CD4-positive, alpha-beta T cell (primary cell): ENCODE results near the gene SLC5A5. TPM values are rescaled to one million over a fixed set of nuclear protein-coding genes. Genes with fewer than 3 reads are reported as not detected.
A peak's percentile ranks its signal among the peaks of the same experiment; 100 is the strongest.

Source experiments
- ATAC-seq: fragments of 200-7000 bp; cut with Tn5 transposase; one replicate; pipeline ENCODE4 v1.10.0; 2022; ENCODE audit warnings: mild to moderate bottlenecking; ENCODE audit not compliant: poor library complexity
- CTCF ChIA-PET: fragments of 350-600 bp; sonication (Branson Sonifier 250); formaldehyde crosslinking; loops from one replicate; lab custom pipeline; 2021; ENCODE audit warnings: antibody characterized with exemption, inconsistent platforms; lab: Charles Lee
- POLR2A ChIA-PET: fragments of 350-600 bp; sonication (Branson Sonifier 250); formaldehyde crosslinking; loops from one replicate; lab custom pipeline; 2021; ENCODE audit warnings: antibody characterized with exemption, inconsistent platforms; lab: Charles Lee
- DNase-seq, 14 experiments: peaks; one replicate each; pipeline ENCODE4 v3.0.0-alpha.2; 2013 to 2020; ENCODE audit warnings: mixed read lengths in 2 of 14
- H3K27ac ChIP-seq, 2 donors: one replicate each; pipeline versions ENCODE4 v1.5.1 to v1.7.0; 2013; ENCODE audit warnings: low read length in 2 of 2, low read depth in 1 of 2, mild to moderate bottlenecking in 1 of 2
- H3K27me3 ChIP-seq, 2 experiments: 1 replicate in 1 of 2; 2 replicates in 1 of 2; pipeline versions ENCODE4 v1.6.1 to v1.7.0; 2013; ENCODE audit warnings: low read length in 2 of 2, control low read depth in 1 of 2, mild to moderate bottlenecking in 1 of 2, moderate library complexity in 1 of 2; ENCODE audit not compliant: insufficient read depth in 2 of 2, control insufficient read depth in 1 of 2
- H3K36me3 ChIP-seq: one replicate; pipeline ENCODE4 v1.6.1; 2013; ENCODE audit warnings: low read length, control low read depth; ENCODE audit not compliant: insufficient read depth
- H3K4me1 ChIP-seq: one replicate; pipeline ENCODE4 v1.6.1; 2013; ENCODE audit warnings: low read length, control low read depth; ENCODE audit not compliant: insufficient read depth
- H3K4me3 ChIP-seq: one replicate; pipeline ENCODE4 v1.5.1; 2013; ENCODE audit warnings: mild to moderate bottlenecking, low read length, moderate library complexity
- H3K9me3 ChIP-seq, 2 experiments: 1 replicate in 1 of 2; 2 replicates in 1 of 2; pipeline versions ENCODE4 v1.6.1 to v1.7.0; 2013; ENCODE audit warnings: low read length in 2 of 2, mild to moderate bottlenecking in 2 of 2, control low read depth in 1 of 2, moderate library complexity in 1 of 2; ENCODE audit not compliant: control insufficient read depth in 1 of 2, insufficient read depth in 1 of 2
- H3K27ac Mint-ChIP-seq: one replicate; pipeline ENCODE4 v1.8.0; 2020; ENCODE audit warnings: mixed read lengths
- H3K27me3 Mint-ChIP-seq: one replicate; pipeline ENCODE4 v1.8.0; 2021; ENCODE audit warnings: mixed read lengths
- H3K36me3 Mint-ChIP-seq: one replicate; pipeline ENCODE4 v1.8.0; 2021; ENCODE audit warnings: low read depth, mixed read lengths
- H3K4me1 Mint-ChIP-seq: one replicate; pipeline ENCODE4 v1.8.0; 2021; ENCODE audit warnings: low read depth, mixed read lengths
- H3K4me3 Mint-ChIP-seq: one replicate; pipeline ENCODE4 v1.8.0; 2020; ENCODE audit warnings: mild to moderate bottlenecking, mixed read lengths
- H3K9me3 Mint-ChIP-seq: one replicate; pipeline ENCODE4 v1.8.0; 2020; ENCODE audit warnings: mixed read lengths
- CTCF ChIP-seq: fragments of 200-600 bp; IDR thresholded peaks from one replicate; pipeline ENCODE4 v1.8.0; 2022; ENCODE audit warnings: antibody characterized with exemption, mild to moderate bottlenecking
- intact Hi-C, 2 experiments: fragments of 100-400 bp; cut with DNase I in 1 of 2; cut with micrococcal nuclease in 1 of 2; formaldehyde crosslinking; loops; one replicate each; pipeline versions ENCODE4 v1.15.1 to v1.9.0; 2023 to 2025; cut with DNase I, micrococcal nuclease
- total RNA-seq, 174 experiments: library from RNA in 2 of 174; stranded (reverse) in 2 of 174; gene quantifications; one replicate each; pipeline ENCODE4 v1.2.3 and lab custom pipeline; 2021 to 2026

The SLC5A5 gene
- total RNA-seq, 2 experiments from 2014 or later, result 1.6 TPM

GRCh38 chr19:17943274-17944221, 71.8 kb downstream of the SLC5A5 start:
- DNase-seq (peak in 1 of 14 experiments; percentile 44), ATAC-seq (no peak)
- intact Hi-C loops, result no loop called here
- Histone ChIP-seq H3K27ac (no peak overlapping the region), H3K27me3 (peaks cover 0 to 2% of the 10 kb centered on the region in 2 experiments), H3K9me3 (no peaks in the 10 kb centered on the region), H3K4me1 (peaks cover 14% of the 10 kb centered on the region), H3K4me3 (no peak overlapping the region), H3K36me3 (peaks cover 10% of the 10 kb centered on the region)
- no peak overlapping the region for H3K4me3 Mint-ChIP-seq
- peaks cover 4% of the 10 kb centered on the region for H3K27me3 Mint-ChIP-seq
- no peak overlapping the region for H3K27ac Mint-ChIP-seq
- ChIA-PET POLR2A (interaction anchor here (1.2 kb wide), 1 partner anchor 10 kb away, joined by 4 read pairs; the partner anchor contains the start of gene CCDC124), CTCF (no interaction called here)
- no peaks in the 10 kb centered on the region for H3K9me3 Mint-ChIP-seq
- no peak for TF ChIP-seq CTCF
- peaks cover 17% of the 10 kb centered on the region for H3K36me3 Mint-ChIP-seq
- peaks cover 17% of the 10 kb centered on the region for H3K4me1 Mint-ChIP-seq

- H3K4me3 Mint-ChIP-seq, result peak overlapping the region; percentile 25
- ATAC-seq, result no peak
- Histone ChIP-seq H3K36me3 (peaks cover 10% of the 10 kb centered on the region), H3K9me3 (no peaks in the 10 kb centered on the region), H3K4me3 (no peak overlapping the region), H3K27me3 (peaks cover 3 to 10% of the 10 kb centered on the region in 2 experiments), H3K4me1 (peaks cover 22% of the 10 kb centered on the region), H3K27ac (no peak overlapping the region)
- peaks cover 15% of the 10 kb centered on the region for H3K36me3 Mint-ChIP-seq
- H3K27me3 Mint-ChIP-seq, result peaks cover 12% of the 10 kb centered on the region
- no peak for DNase-seq
- no peak for TF ChIP-seq CTCF
- intact Hi-C loops, result no loop called here
- CTCF ChIA-PET, result no interaction called here
- H3K27ac Mint-ChIP-seq, result no peak overlapping the region
- no peaks in the 10 kb centered on the region for H3K9me3 Mint-ChIP-seq
- peaks cover 25% of the 10 kb centered on the region for H3K4me1 Mint-ChIP-seq
- POLR2A ChIA-PET, result interaction anchor here (1.2 kb wide), 1 partner anchor 11 kb away, joined by 4 read pairs; the partner anchor contains the start of gene CCDC124
Observed at GRCh38 chr19:17944301-17944700, 72.6 kb downstream of the SLC5A5 start.

Other genes starting within 250 kb of the SLC5A5 start
- gene UNC13A, start 183.6 kb upstream of the SLC5A5 start, total RNA-seq, result under 1 TPM; 0.11 to 0.14 TPM
- 10 to 100 TPM; 18.1 to 21.4 TPM for gene MAP1S, start 152.5 kb upstream of the SLC5A5 start, total RNA-seq
- gene FCHO1, start 120.5 kb upstream of the SLC5A5 start, total RNA-seq, result 10 to 100 TPM; 40.7 to 43.1 TPM
- gene B3GNT3, start 76.8 kb upstream of the SLC5A5 start, total RNA-seq, result under 1 TPM; 0.39 to 0.52 TPM
- 1 to 10 TPM; 7.2 to 7.6 TPM for gene INSL3, start 50.4 kb upstream of the SLC5A5 start, total RNA-seq
- gene JAK3, start 24.0 kb upstream of the SLC5A5 start, total RNA-seq, result 100 to 1,000 TPM; 120 to 121 TPM
- 1,000 to 10,000 TPM; 4,157 to 4,260 TPM for gene RPL18A, start 12.0 kb upstream of the SLC5A5 start, total RNA-seq
- gene CCDC124, start 61.1 kb downstream of the SLC5A5 start, total RNA-seq, result 10 to 100 TPM; 26.9 to 28.1 TPM
- not detected for gene KCNN1, start 95.2 kb downstream of the SLC5A5 start, total RNA-seq
- gene ARRDC2, start 136.2 kb downstream of the SLC5A5 start, total RNA-seq, result 100 to 1,000 TPM; 325 to 341 TPM
- 10 to 100 TPM; 20.5 to 22.5 TPM for gene IL12RB1, start 215.0 kb downstream of the SLC5A5 start, total RNA-seq
- 10 to 100 TPM; 16.1 to 16.4 TPM for gene MAST3, start 225.8 kb downstream of the SLC5A5 start, total RNA-seq